ENCODE measurements around the gene CDC45. TPM values are rescaled to one million over a fixed set of nuclear protein-coding genes. Genes with fewer than 3 reads are reported as not detected.
A peak's percentile ranks its signal among the peaks of the same experiment; 100 is the strongest.
"Not testable (repeated sequence)": the region's sequence is repeated elsewhere in the genome, so short reads cannot be mapped to it uniquely, and the experiment has no call there.

The CDC45 gene
- total RNA-seq, 1 donor: 0.72 TPM

DNA sequence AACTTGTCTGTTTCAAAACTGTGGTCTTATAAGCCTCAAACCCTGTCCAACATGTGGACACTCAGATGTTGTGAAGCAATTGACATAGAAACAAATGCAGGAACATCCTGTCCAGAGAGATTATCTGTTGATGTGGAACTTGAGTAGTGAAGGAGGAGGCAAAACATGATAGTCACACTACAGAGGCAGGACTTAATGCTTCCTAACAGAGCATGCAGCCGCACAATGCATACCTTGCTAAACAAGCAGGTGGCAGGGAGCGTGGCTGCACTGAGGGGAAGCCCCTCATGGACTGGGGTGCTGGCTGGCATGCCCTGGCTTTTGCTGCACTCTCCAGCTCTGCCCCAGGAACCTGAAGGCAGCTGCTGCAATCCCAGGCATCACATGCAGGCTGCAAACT lies 37.6 kb upstream of the CDC45 start:
- no peak overlapping the region for H2AFZ ChIP-seq (ENCODE audit: low read length)
- peaks cover 74% of the 10 kb centered on the region for H3K79me2 ChIP-seq (ENCODE audit: insufficient read depth, low read length)
- H3K4me1 ChIP-seq (ENCODE audit: insufficient read depth, low read length): peaks cover 6% of the 10 kb centered on the region
- H3K4me3 ChIP-seq (ENCODE audit: insufficient read depth, low read length): no peak overlapping the region
- TF ChIP-seq, protein P1, sequence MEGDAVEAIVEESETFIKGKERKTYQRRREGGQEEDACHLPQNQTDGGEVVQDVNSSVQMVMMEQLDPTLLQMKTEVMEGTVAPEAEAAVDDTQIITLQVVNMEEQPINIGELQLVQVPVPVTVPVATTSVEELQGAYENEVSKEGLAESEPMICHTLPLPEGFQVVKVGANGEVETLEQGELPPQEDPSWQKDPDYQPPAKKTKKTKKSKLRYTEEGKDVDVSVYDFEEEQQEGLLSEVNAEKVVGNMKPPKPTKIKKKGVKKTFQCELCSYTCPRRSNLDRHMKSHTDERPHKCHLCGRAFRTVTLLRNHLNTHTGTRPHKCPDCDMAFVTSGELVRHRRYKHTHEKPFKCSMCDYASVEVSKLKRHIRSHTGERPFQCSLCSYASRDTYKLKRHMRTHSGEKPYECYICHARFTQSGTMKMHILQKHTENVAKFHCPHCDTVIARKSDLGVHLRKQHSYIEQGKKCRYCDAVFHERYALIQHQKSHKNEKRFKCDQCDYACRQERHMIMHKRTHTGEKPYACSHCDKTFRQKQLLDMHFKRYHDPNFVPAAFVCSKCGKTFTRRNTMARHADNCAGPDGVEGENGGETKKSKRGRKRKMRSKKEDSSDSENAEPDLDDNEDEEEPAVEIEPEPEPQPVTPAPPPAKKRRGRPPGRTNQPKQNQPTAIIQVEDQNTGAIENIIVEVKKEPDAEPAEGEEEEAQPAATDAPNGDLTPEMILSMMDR (IDR thresholded peaks at IDR 0.05; ENCODE audit: extremely low read depth, low read depth, low read length): no peak
- no peak overlapping the region for H3K27ac ChIP-seq (ENCODE audit: low read depth, low read length)
- H3K36me3 ChIP-seq (ENCODE audit: insufficient read depth, low read length): peaks cover 16% of the 10 kb centered on the region
- H4K20me1 ChIP-seq (ENCODE audit: insufficient read depth, low read length): peaks cover 17% of the 10 kb centered on the region
- H3K9me3 ChIP-seq (ENCODE audit: low read depth, low read length): no peaks in the 10 kb centered on the region
- no peak for DNase-seq (ENCODE audit: insufficient read length, low spot score, missing footprints)
- H3K27me3 ChIP-seq (ENCODE audit: insufficient read depth, low read length): no peaks in the 10 kb centered on the region
- no peak overlapping the region for H3K4me2 ChIP-seq (ENCODE audit: insufficient read depth, low read length)

GRCh38 chr22:19443544-19444211 lies 36.0 kb upstream of the CDC45 start:
- H4K20me1 ChIP-seq (ENCODE audit: insufficient read depth, low read length): peaks cover 17% of the 10 kb centered on the region
- no peaks in the 10 kb centered on the region for H3K27me3 ChIP-seq (ENCODE audit: insufficient read depth, low read length)
- DNase-seq (ENCODE audit: insufficient read length, low spot score, missing footprints): no peak
- H3K4me2 ChIP-seq (ENCODE audit: insufficient read depth, low read length): no peak overlapping the region
- H3K4me3 ChIP-seq (ENCODE audit: insufficient read depth, low read length): no peak overlapping the region
- peaks cover 16% of the 10 kb centered on the region for H3K36me3 ChIP-seq (ENCODE audit: insufficient read depth, low read length)
- H3K27ac ChIP-seq (ENCODE audit: low read depth, low read length): no peak overlapping the region
- no peak overlapping the region for H2AFZ ChIP-seq (ENCODE audit: low read length)
- H3K4me1 ChIP-seq (ENCODE audit: insufficient read depth, low read length): peaks cover 13% of the 10 kb centered on the region
- H3K9me3 ChIP-seq (ENCODE audit: low read depth, low read length): no peaks in the 10 kb centered on the region
- peaks cover 72% of the 10 kb centered on the region for H3K79me2 ChIP-seq (ENCODE audit: insufficient read depth, low read length)
- TF ChIP-seq, protein P1 (IDR thresholded peaks at IDR 0.05; ENCODE audit: extremely low read depth, low read depth, low read length): no peak

DNA sequence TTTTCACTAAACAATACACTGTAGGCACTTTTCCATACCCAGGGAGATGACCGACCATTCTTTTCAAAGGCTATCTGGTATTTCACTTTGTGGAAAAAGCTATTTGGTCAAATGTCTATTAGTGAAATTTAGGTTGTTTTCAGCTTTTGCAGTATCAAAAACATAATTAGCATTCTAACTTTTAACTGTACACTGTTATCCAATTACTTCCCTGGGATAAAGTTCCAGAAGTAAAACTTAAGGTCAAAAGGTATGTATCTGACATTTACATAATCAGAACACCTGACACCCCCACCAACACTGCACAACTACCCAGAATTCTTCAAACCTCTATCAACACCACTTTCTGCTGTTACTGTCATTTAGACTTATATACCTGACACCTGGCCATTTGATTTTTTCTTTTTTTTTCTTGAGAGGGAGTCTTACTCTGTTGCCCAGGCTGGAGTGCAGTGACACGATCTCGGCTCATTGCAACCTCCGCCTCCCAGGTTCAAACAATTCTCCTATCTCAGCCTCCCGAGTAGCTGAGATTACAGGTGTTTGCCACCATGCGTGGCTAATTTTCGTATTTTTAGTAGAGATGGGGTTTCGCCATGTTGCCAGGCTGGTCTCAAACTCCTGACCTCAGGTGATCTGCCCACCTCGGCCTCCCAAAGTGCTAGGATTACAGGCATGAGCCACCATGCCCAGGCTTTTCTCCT lies 34.3 kb upstream of the CDC45 start:
- Histone ChIP-seq H3K36me3 (ENCODE audit: insufficient read depth, low read length) (peaks cover 22% of the 10 kb centered on the region), H3K79me2 (ENCODE audit: insufficient read depth, low read length) (peaks cover 65% of the 10 kb centered on the region), H4K20me1 (ENCODE audit: insufficient read depth, low read length) (peaks cover 17% of the 10 kb centered on the region), H3K4me1 (ENCODE audit: insufficient read depth, low read length) (peaks cover 13% of the 10 kb centered on the region)
- H3K4me3 ChIP-seq (ENCODE audit: insufficient read depth, low read length); DNase-seq (ENCODE audit: insufficient read length, low spot score, missing footprints); H3K27ac ChIP-seq (ENCODE audit: low read depth, low read length); H3K27me3 ChIP-seq (ENCODE audit: insufficient read depth, low read length); H3K9me3 ChIP-seq (ENCODE audit: low read depth, low read length); H3K4me2 ChIP-seq (ENCODE audit: insufficient read depth, low read length); H2AFZ ChIP-seq (ENCODE audit: low read length): not testable (repeated sequence)

- peaks cover 54% of the 10 kb centered on the region for H3K79me2 ChIP-seq (ENCODE audit: insufficient read depth, low read length)
- DNase-seq (ENCODE audit: insufficient read length, low spot score, missing footprints): peak; percentile 85
- H3K9me3 ChIP-seq (ENCODE audit: low read depth, low read length): no peaks in the 10 kb centered on the region
- H4K20me1 ChIP-seq (ENCODE audit: insufficient read depth, low read length): peaks cover 15% of the 10 kb centered on the region
- peak overlapping the region; percentile 90 for H2AFZ ChIP-seq (ENCODE audit: low read length)
- H3K4me2 ChIP-seq (ENCODE audit: insufficient read depth, low read length): peak overlapping the region; percentile 99
- peaks cover 34% of the 10 kb centered on the region for H3K36me3 ChIP-seq (ENCODE audit: insufficient read depth, low read length)
- TF ChIP-seq, protein P1 (IDR thresholded peaks at IDR 0.05; ENCODE audit: extremely low read depth, low read depth, low read length): no peak
- H3K27me3 ChIP-seq (ENCODE audit: insufficient read depth, low read length): no peaks in the 10 kb centered on the region
- peak overlapping the region; percentile 87 for H3K27ac ChIP-seq (ENCODE audit: low read depth, low read length)
- H3K4me3 ChIP-seq (ENCODE audit: insufficient read depth, low read length): peak overlapping the region; percentile 91
- peaks cover 13% of the 10 kb centered on the region for H3K4me1 ChIP-seq (ENCODE audit: insufficient read depth, low read length)
Measured at GRCh38 chr22:19446603-19447329, 33.0 kb upstream of the CDC45 start.
